GM12878 (cell line): Measurements from ENCODE around the gene TAF11L2. TPM values are rescaled to one million over a fixed set of nuclear protein-coding genes. Genes with fewer than 3 reads are reported as not detected.
"Not testable (repeated sequence)": the region's sequence is repeated elsewhere in the genome, so short reads cannot be mapped to it uniquely, and the experiment has no call there.

Experiments used
- ATAC-seq: fragments of 200-7000 bp; cut with Tn5 transposase; 3 replicates; pipeline ENCODE4 v1.9.1; 2020; ENCODE audit warnings: mild to moderate bottlenecking, moderate library complexity
- Bru-seq: library from RNA; stranded (reverse); fragments of 400-500 nt; gene quantifications from one replicate; lab custom pipeline; 2021; lab: Mats Ljungman, UMichigan
- BruChase-seq, 2 experiments: library from RNA; stranded (reverse); fragments of 400-500 nt; gene quantifications; one replicate each; lab custom pipeline; 2021; lab: Mats Ljungman, UMichigan
- BruUV-seq: library from RNA; stranded (reverse); fragments of 400-500 nt; replicated peaks from 2 replicates; lab custom pipeline; 2021; lab: Mats Ljungman, UMichigan
- CTCF ChIA-PET: fragments of 300-600 bp; sonication (Branson Sonifier 250); formaldehyde crosslinking; extraction: SDS; loops from one replicate; lab custom pipeline; 2021; ENCODE audit warnings: inconsistent platforms; lab: Yijun Ruan, JAX
- POLR2A ChIA-PET: fragments of 350-600 bp; formaldehyde crosslinking; extraction: SDS; loops from one replicate; lab custom pipeline; 2021; ENCODE audit warnings: inconsistent platforms; lab: Charles Lee
- RAD21 ChIA-PET: fragments of 300-600 bp; sonication (Branson Sonifier 250); formaldehyde crosslinking; loops from one replicate; lab custom pipeline; 2023; ENCODE audit warnings: antibody characterized with exemption; ENCODE audit not compliant: unreplicated experiment; lab: Charles Lee
- SMC1A ChIA-PET: fragments of 300-600 bp; sonication (Branson Sonifier 250); formaldehyde crosslinking; loops from one replicate; lab custom pipeline; 2023; ENCODE audit not compliant: unreplicated experiment, uncharacterized antibody; lab: Charles Lee
- DNase-seq: peaks from one replicate; pipeline ENCODE4 v3.0.0-alpha.2; 2011; ENCODE audit warnings: low read depth, low spot score
- FAIRE-seq: peaks from 3 replicates; lab custom pipeline; 2011; peaks lifted over from hg19 to GRCh38; lab: Jason Lieb, UNC
- H2AFZ ChIP-seq: 2 replicates; pipeline ENCODE4 v1.6.0; 2011; ENCODE audit warnings: low read depth, low read length, control low read depth; ENCODE audit not compliant: control insufficient read depth
- H3K27ac ChIP-seq: 2 replicates; pipeline ENCODE4 v1.5.1; 2011; ENCODE audit warnings: control low read depth; ENCODE audit not compliant: control insufficient read depth, insufficient read depth
- H3K27me3 ChIP-seq, 2 experiments: replicated peaks in 1 of 2; 2 replicates each; pipeline versions ENCODE4 v1.6.0 to v1.6.1; 2011; ENCODE audit warnings: low read length in 1 of 2; ENCODE audit not compliant: control insufficient read depth in 2 of 2, insufficient read depth in 2 of 2
- H3K36me3 ChIP-seq, 2 experiments: 2 replicates each; pipeline ENCODE4 v1.5.1; 2011; ENCODE audit warnings: low read length in 1 of 2; ENCODE audit not compliant: control insufficient read depth in 2 of 2, insufficient read depth in 2 of 2
- H3K4me1 ChIP-seq: 2 replicates; pipeline ENCODE4 v1.6.1; 2011; ENCODE audit warnings: mild to moderate bottlenecking, low read length, moderate library complexity, mixed read lengths; ENCODE audit not compliant: control insufficient read depth, insufficient read depth
- H3K4me2 ChIP-seq: 2 replicates; pipeline ENCODE4 v1.6.0; 2011; ENCODE audit warnings: control low read depth; ENCODE audit not compliant: control insufficient read depth, insufficient read depth
- H3K4me3 ChIP-seq: fragments of 200-600 bp; sonication (generic); 2 replicates; pipeline ENCODE4 v1.5.1; 2016
- H3K79me2 ChIP-seq: 2 replicates; pipeline ENCODE4 v1.6.0; 2011; ENCODE audit warnings: low read length; ENCODE audit not compliant: control insufficient read depth, insufficient read depth
- H3K9ac ChIP-seq: 2 replicates; pipeline ENCODE4 v1.8.0; 2011; ENCODE audit warnings: low read length, control low read depth, mixed read lengths; ENCODE audit not compliant: control insufficient read depth, insufficient read depth
- H3K9me3 ChIP-seq: replicated peaks from 3 replicates; pipeline ENCODE4 v1.5.1; 2011; ENCODE audit warnings: mild to moderate bottlenecking, low read length; ENCODE audit not compliant: control insufficient read depth, insufficient read depth
- H4K20me1 ChIP-seq: 2 replicates; pipeline ENCODE4 v1.6.0; 2011; ENCODE audit not compliant: control insufficient read depth, insufficient read depth
- IKZF1 ChIP-seq: fragments of 450-650 bp; conservative IDR thresholded peaks from 2 replicates; pipeline ENCODE4 v1.6.1; 2017; ENCODE audit warnings: antibody characterized with exemption, mild to moderate bottlenecking
- IKZF2 ChIP-seq, 2 experiments: fragments of 450-650 bp; IDR thresholded peaks; 2 replicates each; pipeline ENCODE4 v1.6.1; 2017; ENCODE audit warnings: mild to moderate bottlenecking in 2 of 2, moderate library complexity in 2 of 2
- MTA2 ChIP-seq: fragments of 450-650 bp; IDR thresholded peaks from 2 replicates; pipeline ENCODE4 v1.6.1; 2016; ENCODE audit warnings: low read depth, mild to moderate bottlenecking, moderate library complexity
- POLR2AphosphoS2 ChIP-seq: IDR thresholded peaks from 2 replicates; pipeline ENCODE4 v1.6.1; 2011; ENCODE audit warnings: low read depth, mild to moderate bottlenecking, low read length, improper control_type of control experiment, moderate library complexity
- SRF ChIP-seq, 2 experiments: IDR thresholded peaks; 2 replicates each; pipeline ENCODE4 v1.6.1; 2011; ENCODE audit warnings: low read depth in 2 of 2, low read length in 2 of 2, mild to moderate bottlenecking in 1 of 2, moderate library complexity in 1 of 2
- WGBS: methylation state at CpG from one replicate; pipeline ENCODE4 v1.1.6; 2016; ENCODE audit warnings: low lambda C conversion rate; ENCODE audit not compliant: insufficient replicate concordance, insufficient coverage; ENCODE audit errors: missing lambda C conversion rate; 5-methylcytosine and 5-hydroxymethylcytosine counted together
- in situ Hi-C: fragments of 300-500 bp; cut with MboI; formaldehyde crosslinking; loops from 9 replicates; pipeline ENCODE4 v1.14.3; 2018; ENCODE audit warnings: mixed read lengths
- intact Hi-C: fragments of 100-400 bp; cut with micrococcal nuclease; formaldehyde crosslinking; loops from one replicate; pipeline ENCODE4 v1.14.2; 2022; ENCODE audit not compliant: unreplicated experiment
- long read RNA-seq, 2 experiments: library from polyadenylated mRNA; unstranded; transcript quantifications; one replicate each; pipeline ENCODE4 v2.0.0, GENCODE V29; 2019 to 2020
- polyA minus RNA-seq, 3 experiments: library from RNA; depleted of rRNA, polyadenylated mRNA; stranded (reverse); fragments of >200 nt; gene quantifications; 2 replicates each; pipeline ENCODE4 v1.2.3, GENCODE V29; 2011
- polyA plus RNA-seq, 11 experiments: library from polyadenylated mRNA; depleted of rRNA in 4 of 11; unstranded in 6 of 11; stranded (reverse) in 5 of 11; fragments of >200 nt; fragmentation: Nextera tagmentation in 4 of 11; fragmentation: Illumina TruSeq in 1 of 11; extraction: Ambion mirVana in 4 of 11; extraction: Trizol in 1 of 11; gene quantifications; 1 replicate in 1 of 11; 2 replicates in 10 of 11; pipeline versions ENCODE4 v1.2.1 to v1.2.3, GENCODE V29; 2011 to 2016; ENCODE audit warnings: inconsistent platforms in 2 of 11, missing spikeins in 2 of 11, low read depth in 1 of 11
- total RNA-seq, 4 experiments: library from RNA; depleted of rRNA in 3 of 4; stranded (reverse); fragments of >200 nt in 3 of 4; fragmentation: Illumina TruSeq in 1 of 4; extraction: Trizol in 1 of 4; gene quantifications; 2 replicates each; pipeline versions ENCODE4 v1.2.1 to v1.2.3, GENCODE V29; 2013 to 2021
- TF ChIP-seq, protein P1 (sequence below): fragments of 450-650 bp; IDR thresholded peaks from 2 replicates; pipeline ENCODE4 v1.6.1; 2017; ENCODE audit warnings: mild to moderate bottlenecking

TAF11L2 gene
- total RNA-seq (2013; cell fraction: nucleolus; rRNA removed) = not detected in 2 replicates
- not detected in 2 replicates for total RNA-seq (2014; rRNA removed)
- total RNA-seq (2014; rRNA removed; fragmentation: Illumina TruSeq; extraction: Trizol) = not detected in 2 replicates
- total RNA-seq (2021) = not detected in 2 replicates
- polyA plus RNA-seq (2011; ENCODE audit: low read depth) = not detected
- not detected in 2 replicates for polyA plus RNA-seq (2011; rRNA removed)
- polyA plus RNA-seq (2011; cell fraction: cytosol; rRNA removed) = not detected in 2 replicates
- not detected in 2 replicates for polyA plus RNA-seq (2011; cell fraction: nucleus; rRNA removed)
- polyA plus RNA-seq (2012) = not detected in 2 replicates
- polyA plus RNA-seq (2014; fragmentation: Illumina TruSeq; extraction: Trizol) = not detected in 2 replicates
- polyA plus RNA-seq (2014; fragmentation: Nextera tagmentation; extraction: Ambion mirVana) = not detected
- polyA plus RNA-seq (2014; rRNA removed) = not detected in 2 replicates
- not detected for polyA plus RNA-seq (2016; fragmentation: Nextera tagmentation; extraction: Ambion mirVana)
- not detected in 2 replicates for polyA minus RNA-seq (2011; rRNA and poly(A)+ RNA removed)
- polyA minus RNA-seq (2011; cell fraction: cytosol; rRNA and poly(A)+ RNA removed) = not detected in 2 replicates
- polyA minus RNA-seq (2011; cell fraction: nucleus; rRNA and poly(A)+ RNA removed) = not detected in 2 replicates
- not detected for Bru-seq, nascent RNA
- not detected for BruChase-seq, experiment 1, labeled RNA remaining after a 6-hour chase
- not detected for BruChase-seq, experiment 2, labeled RNA remaining after a 2-hour chase
- long read RNA-seq, experiment 1 = 0 reads
- long read RNA-seq, experiment 2 = 0 reads

DNA sequence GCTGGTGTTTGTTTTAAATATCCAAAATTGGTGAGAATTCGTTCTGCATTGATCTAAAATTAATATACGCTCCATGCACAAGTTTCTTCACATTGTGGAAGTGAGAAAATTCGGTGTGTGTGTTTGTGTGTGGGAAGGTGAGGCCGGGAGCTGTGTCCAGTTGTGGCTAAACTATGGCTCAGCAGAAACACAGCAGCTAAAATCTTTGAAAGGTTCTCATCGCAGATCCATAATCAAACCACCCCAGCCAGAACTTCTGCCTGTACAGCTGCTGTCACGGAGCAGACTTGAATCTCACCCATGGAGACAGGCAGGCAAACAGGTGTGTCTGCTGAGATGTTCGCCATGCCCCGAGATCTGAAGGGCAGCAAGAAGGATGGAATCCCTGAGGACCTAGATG lies at the start of gene TAF11L2:
Gene TAF11L2, plus strand, starts transcription at position 301 of the 400 bp plus-strand sequence.
- RAD21 ChIA-PET = interaction anchor here (2.0 kb wide), 1 partner anchor 282 kb away, joined by 5 read pairs; no protein-coding TSS in a partner anchor
- in situ Hi-C loops, FAIRE-seq, H3K9me3 ChIP-seq, H4K20me1 ChIP-seq, ATAC-seq, H2AFZ ChIP-seq, H3K36me3 ChIP-seq, H3K27me3 ChIP-seq, H3K79me2 ChIP-seq, H3K9ac ChIP-seq, intact Hi-C loops, CTCF ChIA-PET, BruUV-seq, H3K4me3 ChIP-seq, DNase-seq, H3K4me2 ChIP-seq, H3K4me1 ChIP-seq, POLR2A ChIA-PET, SMC1A ChIA-PET, H3K27ac ChIP-seq: not testable (repeated sequence)
- WGBS = 35% methylated on average over 8 of the region's 8 CpGs

DNA sequence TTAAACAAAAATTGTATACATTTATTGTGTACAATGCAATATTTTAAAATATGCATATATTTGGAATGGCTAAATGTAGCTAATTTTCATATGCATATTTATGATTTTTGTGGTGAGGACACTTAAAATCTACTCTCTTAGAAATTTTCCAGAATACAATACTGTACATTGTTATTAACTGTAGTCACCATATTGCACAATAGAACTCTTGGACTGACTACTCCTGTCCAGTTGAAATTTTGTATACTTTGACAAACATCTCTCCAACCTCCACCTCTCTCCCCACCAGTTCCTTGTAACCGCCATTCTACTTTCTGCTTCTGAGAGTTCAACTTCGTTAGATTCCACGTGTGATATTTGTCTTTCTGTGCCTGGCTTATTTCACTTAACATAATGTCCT lies 49.2 kb upstream of the TAF11L2 start:
- ChIA-PET RAD21 (no interaction called here), CTCF (no interaction called here), POLR2A (no interaction called here), SMC1A (interaction anchor here (1.5 kb wide), 1 partner anchor 233 kb away, joined by 5 read pairs; no protein-coding TSS in a partner anchor)
- DNase-seq (no peak), ATAC-seq (no peak), FAIRE-seq (no peak)
- in situ Hi-C loops = no loop called here
- Histone ChIP-seq H3K4me2 (no peak overlapping the region), H2AFZ (no peak overlapping the region), H3K27ac (no peak overlapping the region), H3K9me3 (no peaks in the 10 kb centered on the region; the same call in 2 of the 3 replicates), H3K27me3 (no peaks in the 10 kb centered on the region), H3K4me1 (no peaks in the 10 kb centered on the region), H3K9ac (no peak overlapping the region), H4K20me1 (no peaks in the 10 kb centered on the region), H3K36me3 (no peaks in the 10 kb centered on the region), H3K79me2 (no peaks in the 10 kb centered on the region), H3K4me3 (no peak overlapping the region)
- intact Hi-C loops = no loop called here
- no TSS peak for BruUV-seq
- TF ChIP-seq IKZF2 (IDR thresholded peaks at IDR 0.05) (no peak), SRF (IDR thresholded peaks at IDR 0.05; ENCODE audit: low read depth in 2 of 2, low read length in 2 of 2) (no peak), POLR2AphosphoS2 (no peak), IKZF1 (no peak), MTA2 (no peak)
- TF ChIP-seq, protein P1, sequence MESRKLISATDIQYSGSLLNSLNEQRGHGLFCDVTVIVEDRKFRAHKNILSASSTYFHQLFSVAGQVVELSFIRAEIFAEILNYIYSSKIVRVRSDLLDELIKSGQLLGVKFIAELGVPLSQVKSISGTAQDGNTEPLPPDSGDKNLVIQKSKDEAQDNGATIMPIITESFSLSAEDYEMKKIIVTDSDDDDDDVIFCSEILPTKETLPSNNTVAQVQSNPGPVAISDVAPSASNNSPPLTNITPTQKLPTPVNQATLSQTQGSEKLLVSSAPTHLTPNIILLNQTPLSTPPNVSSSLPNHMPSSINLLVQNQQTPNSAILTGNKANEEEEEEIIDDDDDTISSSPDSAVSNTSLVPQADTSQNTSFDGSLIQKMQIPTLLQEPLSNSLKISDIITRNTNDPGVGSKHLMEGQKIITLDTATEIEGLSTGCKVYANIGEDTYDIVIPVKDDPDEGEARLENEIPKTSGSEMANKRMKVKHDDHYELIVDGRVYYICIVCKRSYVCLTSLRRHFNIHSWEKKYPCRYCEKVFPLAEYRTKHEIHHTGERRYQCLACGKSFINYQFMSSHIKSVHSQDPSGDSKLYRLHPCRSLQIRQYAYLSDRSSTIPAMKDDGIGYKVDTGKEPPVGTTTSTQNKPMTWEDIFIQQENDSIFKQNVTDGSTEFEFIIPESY = no peak
- WGBS = 38% methylated on average over 3 of the region's 3 CpGs
